AG09309 (cell line): ENCODE data around the gene HK1.

Source experiments
- DNase-seq: peaks from one replicate; pipeline ENCODE4 v3.0.0-alpha.2; 2010; ENCODE audit warnings: low read depth
- H3K4me3 ChIP-seq: 2 replicates; pipeline ENCODE4 v1.5.1; 2011; ENCODE audit warnings: mild to moderate bottlenecking, low read depth, low read length, moderate library complexity; ENCODE audit not compliant: control insufficient read depth
- CTCF ChIP-seq: IDR thresholded peaks from 2 replicates; pipeline ENCODE4 v1.5.1; 2011; ENCODE audit warnings: mild to moderate bottlenecking, low read depth, low read length, inconsistent platforms; ENCODE audit not compliant: insufficient read depth, control insufficient read depth; ENCODE audit errors: missing control alignments

Gene HK1

GRCh38 chr10:69334302-69335062 is 56.2 kb downstream of the HK1 start:
- no peak overlapping the region for H3K4me3 ChIP-seq
- no peak for DNase-seq
- TF ChIP-seq CTCF: no peak

- no peak for TF ChIP-seq CTCF
- no peak overlapping the region for H3K4me3 ChIP-seq
- DNase-seq: no peak
Measured at GRCh38 chr10:69335063-69335587, 56.8 kb downstream of the HK1 start.

- TF ChIP-seq CTCF: no peak
- DNase-seq: no peak
- H3K4me3 ChIP-seq: no peak overlapping the region
Measured at GRCh38 chr10:69335613-69336012, 57.3 kb downstream of the HK1 start.

- DNase-seq: no peak
- no peak overlapping the region for H3K4me3 ChIP-seq
- TF ChIP-seq CTCF: no peak
Measured at GRCh38 chr10:69336952-69337295, 58.6 kb downstream of the HK1 start.

GRCh38 chr10:69337296-69338132 is 59.2 kb downstream of the HK1 start:
- DNase-seq: peak; percentile 34
- TF ChIP-seq CTCF: no peak
- H3K4me3 ChIP-seq: no peak overlapping the region

GRCh38 chr10:69338133-69338456 is 59.8 kb downstream of the HK1 start:
- H3K4me3 ChIP-seq: no peak overlapping the region
- TF ChIP-seq CTCF: no peak
- no peak for DNase-seq
